IMR-90 (cell line): ENCODE results near the gene BTLA. TPM values are rescaled to one million over a fixed set of nuclear protein-coding genes. Genes with fewer than 3 reads are reported as not detected.

Experiments used
- ATAC-seq: fragments of 200-7000 bp; cut with Tn5 transposase; 2 replicates; pipeline ENCODE4 v1.9.1; 2020; ENCODE audit warnings: low read depth, mild to moderate bottlenecking, moderate library complexity
- BruUV-seq: library from RNA; stranded (reverse); fragments of 400-500 nt; replicated peaks from 2 replicates; lab custom pipeline; 2021; lab: Mats Ljungman, UMichigan
- CTCF ChIA-PET: fragments of 300-600 bp; formaldehyde crosslinking; extraction: SDS; loops from one replicate; lab custom pipeline; 2021; ENCODE audit warnings: antibody characterized with exemption; lab: Yijun Ruan, JAX
- POLR2A ChIA-PET: fragments of 300-600 bp; sonication (Branson Sonifier 250); formaldehyde crosslinking; loops from one replicate; lab custom pipeline; 2022; ENCODE audit warnings: antibody characterized with exemption; ENCODE audit not compliant: unreplicated experiment; lab: Charles Lee
- DNase-seq: peaks from one replicate; pipeline ENCODE4 v3.0.0; 2013
- H2AFZ ChIP-seq: replicated peaks from 2 replicates; pipeline ENCODE3; 2013; ENCODE audit warnings: low read length, mild to moderate bottlenecking; ENCODE audit not compliant: poor library complexity
- H2AK5ac ChIP-seq: 2 replicates; pipeline ENCODE4 v1.6.1; 2013; ENCODE audit warnings: low read depth, low read length, inconsistent platforms
- H2AK9ac ChIP-seq: replicated peaks from 2 replicates; pipeline ENCODE3; 2013; ENCODE audit warnings: mild to moderate bottlenecking, low read depth, low read length, moderate library complexity; ENCODE audit not compliant: poor library complexity
- H2BK120ac ChIP-seq: 2 replicates; pipeline ENCODE4 v1.6.1; 2013; ENCODE audit warnings: low read depth, low read length, inconsistent platforms
- H2BK15ac ChIP-seq: 3 replicates; pipeline ENCODE4 v1.6.1; 2013; ENCODE audit warnings: low read depth, low read length, inconsistent platforms
- H2BK20ac ChIP-seq: 2 replicates; pipeline ENCODE4 v1.6.1; 2013; ENCODE audit warnings: low read depth, mild to moderate bottlenecking, inconsistent platforms, low read length, moderate library complexity
- H2BK5ac ChIP-seq: 2 replicates; pipeline ENCODE4 v1.6.1; 2013; ENCODE audit warnings: mild to moderate bottlenecking, low read depth, low read length, inconsistent platforms; ENCODE audit not compliant: poor library complexity, severe bottlenecking
- H3K14ac ChIP-seq: replicated peaks from 2 replicates; pipeline ENCODE4 v1.6.1; 2013; ENCODE audit warnings: low read depth, low read length, inconsistent platforms
- H3K18ac ChIP-seq: 2 replicates; pipeline ENCODE4 v1.6.1; 2013; ENCODE audit warnings: low read depth, low read length, control low read depth
- H3K23ac ChIP-seq: 2 replicates; pipeline ENCODE4 v1.6.1; 2013; ENCODE audit warnings: low read depth, low read length, inconsistent platforms
- H3K27ac ChIP-seq: 2 replicates; pipeline ENCODE4 v1.5.1; 2013; ENCODE audit warnings: mild to moderate bottlenecking, control low read depth, low read length; ENCODE audit not compliant: insufficient read depth
- H3K27me3 ChIP-seq: 2 replicates; pipeline ENCODE4 v1.6.1; 2013; ENCODE audit warnings: low read length; ENCODE audit not compliant: control insufficient read depth, insufficient read depth
- H3K36me3 ChIP-seq: 2 replicates; pipeline ENCODE4 v1.6.1; 2013; ENCODE audit warnings: low read length, mixed read lengths; ENCODE audit not compliant: control insufficient read depth, insufficient read depth
- H3K4ac ChIP-seq: 2 replicates; pipeline ENCODE4 v1.6.1; 2013; ENCODE audit warnings: low read depth, low read length, inconsistent platforms
- H3K4me1 ChIP-seq: 2 replicates; pipeline ENCODE4 v1.6.1; 2013; ENCODE audit warnings: low read length, mixed read lengths; ENCODE audit not compliant: control insufficient read depth, insufficient read depth
- H3K4me2 ChIP-seq: 2 replicates; pipeline ENCODE4 v1.6.1; 2013; ENCODE audit warnings: low read depth, mild to moderate bottlenecking, control low read depth, low read length, moderate library complexity
- H3K4me3 ChIP-seq: 2 replicates; pipeline ENCODE4 v1.5.1; 2013; ENCODE audit warnings: low read depth, mild to moderate bottlenecking, control low read depth, low read length, moderate library complexity; ENCODE audit not compliant: insufficient read depth
- H3K56ac ChIP-seq: 2 replicates; pipeline ENCODE4 v1.6.1; 2013; ENCODE audit warnings: low read length, inconsistent platforms; ENCODE audit not compliant: insufficient read depth; ENCODE audit errors: extremely low read depth
- H3K79me1 ChIP-seq, 2 experiments: 2 replicates each; pipeline ENCODE4 v1.6.1; 2013; ENCODE audit warnings: low read length in 2 of 2, inconsistent platforms in 1 of 2, low read depth in 1 of 2
- H3K9ac ChIP-seq: 2 replicates; pipeline ENCODE4 v1.6.1; 2013; ENCODE audit warnings: low read depth, low read length, control low read depth
- H3K9me1 ChIP-seq: 2 replicates; pipeline ENCODE4 v1.6.1; 2013; ENCODE audit warnings: low read length, inconsistent platforms; ENCODE audit not compliant: insufficient read depth
- H3K9me3 ChIP-seq: 2 replicates; pipeline ENCODE4 v1.6.1; 2013; ENCODE audit warnings: low read length; ENCODE audit not compliant: control insufficient read depth, insufficient read depth
- H4K20me1 ChIP-seq: 2 replicates; pipeline ENCODE4 v1.6.1; 2013; ENCODE audit warnings: low read length, inconsistent platforms; ENCODE audit not compliant: insufficient read depth
- H4K5ac ChIP-seq: 2 replicates; pipeline ENCODE4 v1.6.1; 2013; ENCODE audit warnings: mild to moderate bottlenecking, low read depth, low read length, control low read depth
- H4K8ac ChIP-seq, 2 experiments: 2 replicates each; pipeline ENCODE4 v1.6.1; 2013; ENCODE audit warnings: low read depth in 2 of 2, low read length in 2 of 2, control low read depth in 1 of 2, inconsistent platforms in 1 of 2
- H4K91ac ChIP-seq: 2 replicates; pipeline ENCODE4 v1.6.1; 2013; ENCODE audit warnings: low read depth, low read length, inconsistent platforms; ENCODE audit not compliant: insufficient read depth
- BHLHE40 ChIP-seq: fragments of 150-350 bp; IDR thresholded peaks from 2 replicates; pipeline ENCODE4 v1.6.1; 2016; ENCODE audit warnings: mild to moderate bottlenecking, low read depth, low read length
- CEBPB ChIP-seq: IDR thresholded peaks from 2 replicates; pipeline ENCODE4 v1.6.1; 2012; ENCODE audit warnings: low read depth, low read length, improper control_type of control experiment
- CHD1 ChIP-seq: IDR thresholded peaks from 2 replicates; pipeline ENCODE4 v1.6.1; 2012; ENCODE audit warnings: low read depth, low read length, improper control_type of control experiment
- FOS ChIP-seq: fragments of 150-350 bp; IDR thresholded peaks from 2 replicates; pipeline ENCODE4 v1.6.1; 2016; ENCODE audit warnings: low read depth, low read length
- MAFK ChIP-seq: IDR thresholded peaks from 2 replicates; pipeline ENCODE4 v1.6.1; 2012; ENCODE audit warnings: low read depth, low read length, improper control_type of control experiment
- MAZ ChIP-seq: IDR thresholded peaks from 2 replicates; pipeline ENCODE4 v1.6.1; 2012; ENCODE audit warnings: low read depth, mild to moderate bottlenecking, low read length, improper control_type of control experiment, moderate library complexity, borderline replicate concordance
- MXI1 ChIP-seq: IDR thresholded peaks from 2 replicates; pipeline ENCODE4 v1.6.1; 2012; ENCODE audit warnings: low read depth, mild to moderate bottlenecking, low read length, moderate library complexity, borderline replicate concordance
- NFE2L2 ChIP-seq: fragments of 150-350 bp; IDR thresholded peaks from 2 replicates; pipeline ENCODE4 v1.6.1; 2016; ENCODE audit warnings: low read depth, mild to moderate bottlenecking, low read length
- POLR2A ChIP-seq: IDR thresholded peaks from 2 replicates; pipeline ENCODE4 v1.6.1; 2012; ENCODE audit warnings: mild to moderate bottlenecking, low read depth, low read length
- RAD21 ChIP-seq: IDR thresholded peaks from 2 replicates; pipeline ENCODE4 v1.6.1; 2012; ENCODE audit warnings: low read length, improper control_type of control experiment
- RCOR1 ChIP-seq: IDR thresholded peaks from 2 replicates; pipeline ENCODE4 v1.6.1; 2012; ENCODE audit warnings: mild to moderate bottlenecking, low read length, improper control_type of control experiment; ENCODE audit not compliant: insufficient replicate concordance
- RFX5 ChIP-seq: IDR thresholded peaks from 2 replicates; pipeline ENCODE4 v1.8.0; 2012; ENCODE audit warnings: low read depth, mild to moderate bottlenecking, low read length, moderate library complexity
- SMC3 ChIP-seq: fragments of 150-350 bp; IDR thresholded peaks from 2 replicates; pipeline ENCODE4 v1.6.1; 2016; ENCODE audit warnings: low read depth, mild to moderate bottlenecking, antibody characterized with exemption, low read length, moderate library complexity
- whole genome bisulfite sequencing, 2 experiments: methylation state at CpG; one replicate each; pipeline versions ENCODE4 v1.1.5 to v1.1.7; 2013; ENCODE audit warnings: missing lambda C conversion rate in 2 of 2; ENCODE audit not compliant: insufficient read length in 1 of 2; ENCODE audit errors: extremely low coverage in 2 of 2; 5-methylcytosine and 5-hydroxymethylcytosine counted together
- dilution Hi-C: fragments of 300-500 bp; cut with HindIII; formaldehyde crosslinking; loops from one replicate; pipeline ENCODE4 v1.14.3; 2018; ENCODE audit warnings: low sequenced_read_pairs; ENCODE audit not compliant: unreplicated experiment
- in situ Hi-C: fragments of 300-500 bp; cut with MboI; formaldehyde crosslinking; loops from 3 replicates; pipeline ENCODE4 v1.14.3; 2019; ENCODE audit warnings: low sequenced_read_pairs, inconsistent platforms, mixed read lengths
- intact Hi-C: fragments of 100-400 bp; cut with micrococcal nuclease; formaldehyde crosslinking; loops from 2 replicates; pipeline ENCODE4 v1.10.0; 2022
- polyA plus RNA-seq, 3 experiments: library from polyadenylated mRNA; depleted of rRNA; stranded (reverse); fragments of >200 nt; gene quantifications; 2 replicates each; pipeline ENCODE4 v1.2.3, GENCODE V29; 2012; ENCODE audit warnings: low replicate concordance in 1 of 3
- total RNA-seq: library from RNA; depleted of rRNA; stranded (reverse); fragments of >200 nt; gene quantifications from 2 replicates; pipeline ENCODE4 v1.2.3, GENCODE V29; 2012
- TF ChIP-seq, protein P1 (sequence below): fragments of 150-350 bp; IDR thresholded peaks from 2 replicates; pipeline ENCODE4 v1.6.1; 2016; ENCODE audit warnings: low read depth, mild to moderate bottlenecking, low read length, moderate library complexity, borderline replicate concordance
- TF ChIP-seq, protein P2 (sequence below): conservative IDR thresholded peaks from 2 replicates; pipeline ENCODE4 v1.5.1; 2012; ENCODE audit warnings: mild to moderate bottlenecking, low read depth, low read length, improper control_type of control experiment
- TF ChIP-seq, protein P3 (sequence below): fragments of 150-350 bp; IDR thresholded peaks from 2 replicates; pipeline ENCODE4 v1.6.1; 2017; ENCODE audit warnings: mild to moderate bottlenecking, antibody characterized with exemption, low read length, low read depth

BTLA gene
- total and polyA plus RNA-seq, 2 of the 4 experiments (the other 2 are of a cell fraction), result not detected

DNA sequence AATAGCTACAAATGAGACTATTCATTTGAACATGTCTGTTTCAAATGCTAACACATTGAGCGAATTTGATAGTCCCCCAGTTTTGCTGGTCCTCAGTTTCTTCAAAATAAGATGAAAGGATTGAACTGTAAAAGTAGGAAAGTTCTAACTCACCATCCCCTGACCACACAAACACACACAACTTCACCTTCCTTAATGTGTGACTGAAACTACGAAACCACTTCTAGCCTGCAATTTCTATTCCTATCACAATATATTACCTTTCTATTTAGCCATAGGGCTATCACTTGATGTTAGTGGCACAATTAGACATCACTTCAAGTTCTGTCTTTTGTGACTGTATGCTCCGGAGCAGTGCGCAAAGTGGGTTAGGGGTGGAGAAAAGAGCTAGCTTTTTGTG, 14.9 kb downstream of the BTLA start:
- H3K14ac ChIP-seq, result no peak overlapping the region
- ATAC-seq, result no peak
- H3K79me1 ChIP-seq, result no peaks in the 10 kb centered on the region
- H3K4me1 ChIP-seq, result no peaks in the 10 kb centered on the region
- in situ Hi-C loops (no loop called here), intact Hi-C loops (no loop called here), dilution Hi-C loops (no loop called here)
- H3K9ac ChIP-seq, result no peak overlapping the region
- no peak overlapping the region for H2BK15ac ChIP-seq
- no peak overlapping the region for H3K4me2 ChIP-seq
- no peak overlapping the region for H3K4ac ChIP-seq
- no peak overlapping the region for H4K91ac ChIP-seq
- H2AK9ac ChIP-seq, result no peak overlapping the region
- H2AFZ ChIP-seq, result no peak overlapping the region
- H3K18ac ChIP-seq, result no peak overlapping the region
- H3K9me1 ChIP-seq, result no peaks in the 10 kb centered on the region
- no peak overlapping the region for H2BK20ac ChIP-seq
- H3K4me3 ChIP-seq, result no peak overlapping the region
- no peaks in the 10 kb centered on the region for H3K36me3 ChIP-seq
- H3K27me3 ChIP-seq, result no peaks in the 10 kb centered on the region; the same call in none of the 2 replicates
- H4K20me1 ChIP-seq, result no peaks in the 10 kb centered on the region
- CTCF ChIA-PET, result no interaction called here
- H3K23ac ChIP-seq, result no peak overlapping the region
- H2BK5ac ChIP-seq, result no peak overlapping the region
- no peak overlapping the region for H3K27ac ChIP-seq
- no peak overlapping the region for H4K5ac ChIP-seq
- DNase-seq, result no peak
- POLR2A ChIA-PET, result no interaction called here
- H3K9me3 ChIP-seq, result no peaks in the 10 kb centered on the region
- H2AK5ac ChIP-seq, result no peak overlapping the region
- TF ChIP-seq RAD21, result no peak
- no peak for TF ChIP-seq NFE2L2
- no peak for TF ChIP-seq RFX5
- no peak for TF ChIP-seq MXI1
- TF ChIP-seq CEBPB, result no peak
- no peak for TF ChIP-seq FOS
- no peak for TF ChIP-seq RCOR1
- TF ChIP-seq, protein P1, sequence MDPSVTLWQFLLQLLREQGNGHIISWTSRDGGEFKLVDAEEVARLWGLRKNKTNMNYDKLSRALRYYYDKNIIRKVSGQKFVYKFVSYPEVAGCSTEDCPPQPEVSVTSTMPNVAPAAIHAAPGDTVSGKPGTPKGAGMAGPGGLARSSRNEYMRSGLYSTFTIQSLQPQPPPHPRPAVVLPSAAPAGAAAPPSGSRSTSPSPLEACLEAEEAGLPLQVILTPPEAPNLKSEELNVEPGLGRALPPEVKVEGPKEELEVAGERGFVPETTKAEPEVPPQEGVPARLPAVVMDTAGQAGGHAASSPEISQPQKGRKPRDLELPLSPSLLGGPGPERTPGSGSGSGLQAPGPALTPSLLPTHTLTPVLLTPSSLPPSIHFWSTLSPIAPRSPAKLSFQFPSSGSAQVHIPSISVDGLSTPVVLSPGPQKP, result no peak
- TF ChIP-seq, protein P2, sequence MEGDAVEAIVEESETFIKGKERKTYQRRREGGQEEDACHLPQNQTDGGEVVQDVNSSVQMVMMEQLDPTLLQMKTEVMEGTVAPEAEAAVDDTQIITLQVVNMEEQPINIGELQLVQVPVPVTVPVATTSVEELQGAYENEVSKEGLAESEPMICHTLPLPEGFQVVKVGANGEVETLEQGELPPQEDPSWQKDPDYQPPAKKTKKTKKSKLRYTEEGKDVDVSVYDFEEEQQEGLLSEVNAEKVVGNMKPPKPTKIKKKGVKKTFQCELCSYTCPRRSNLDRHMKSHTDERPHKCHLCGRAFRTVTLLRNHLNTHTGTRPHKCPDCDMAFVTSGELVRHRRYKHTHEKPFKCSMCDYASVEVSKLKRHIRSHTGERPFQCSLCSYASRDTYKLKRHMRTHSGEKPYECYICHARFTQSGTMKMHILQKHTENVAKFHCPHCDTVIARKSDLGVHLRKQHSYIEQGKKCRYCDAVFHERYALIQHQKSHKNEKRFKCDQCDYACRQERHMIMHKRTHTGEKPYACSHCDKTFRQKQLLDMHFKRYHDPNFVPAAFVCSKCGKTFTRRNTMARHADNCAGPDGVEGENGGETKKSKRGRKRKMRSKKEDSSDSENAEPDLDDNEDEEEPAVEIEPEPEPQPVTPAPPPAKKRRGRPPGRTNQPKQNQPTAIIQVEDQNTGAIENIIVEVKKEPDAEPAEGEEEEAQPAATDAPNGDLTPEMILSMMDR, result no peak
- TF ChIP-seq MAZ, result no peak
- TF ChIP-seq BHLHE40, result no peak
- no peak for TF ChIP-seq CHD1
- TF ChIP-seq, protein P3, sequence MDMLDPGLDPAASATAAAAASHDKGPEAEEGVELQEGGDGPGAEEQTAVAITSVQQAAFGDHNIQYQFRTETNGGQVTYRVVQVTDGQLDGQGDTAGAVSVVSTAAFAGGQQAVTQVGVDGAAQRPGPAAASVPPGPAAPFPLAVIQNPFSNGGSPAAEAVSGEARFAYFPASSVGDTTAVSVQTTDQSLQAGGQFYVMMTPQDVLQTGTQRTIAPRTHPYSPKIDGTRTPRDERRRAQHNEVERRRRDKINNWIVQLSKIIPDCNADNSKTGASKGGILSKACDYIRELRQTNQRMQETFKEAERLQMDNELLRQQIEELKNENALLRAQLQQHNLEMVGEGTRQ, result no peak
- no peak for TF ChIP-seq MAFK
- no peak for TF ChIP-seq SMC3
- no peak for TF ChIP-seq POLR2A
- BruUV-seq, result no TSS peak
- WGBS, 2 experiments, result no CpG with 5 or more reads among the region's 4 CpGs
- no peak overlapping the region for H4K8ac ChIP-seq
- no peak overlapping the region for H2BK120ac ChIP-seq
- no peak overlapping the region for H3K56ac ChIP-seq
